MM.1S (cell line): Measurements from ENCODE around the gene SH3RF3.

Experiments used
- DNase-seq: peaks from one replicate; pipeline ENCODE4 v3.0.0-alpha.2; 2015
- H2AFZ ChIP-seq: fragments of 300-600 bp; sonication (generic); 2 replicates; pipeline ENCODE4 v1.6.0; 2016; ENCODE audit warnings: antibody characterized with exemption, low read length
- H3F3A ChIP-seq: fragments of 300-600 bp; sonication (generic); 2 replicates; pipeline ENCODE4 v1.6.1; 2016; ENCODE audit warnings: mild to moderate bottlenecking, antibody characterized with exemption, low read length, moderate library complexity, mixed read lengths; ENCODE audit not compliant: insufficient read depth
- H3K27ac ChIP-seq: fragments of 300-600 bp; sonication (generic); 2 replicates; pipeline ENCODE4 v1.5.1; 2016; ENCODE audit warnings: mild to moderate bottlenecking, low read length
- H3K27me3 ChIP-seq: fragments of 300-600 bp; sonication (generic); replicated peaks from 2 replicates; pipeline ENCODE4 v1.6.0; 2016; ENCODE audit warnings: low read length; ENCODE audit not compliant: insufficient read depth
- H3K36me3 ChIP-seq: fragments of 300-600 bp; sonication (generic); replicated peaks from 2 replicates; pipeline ENCODE4 v1.6.1; 2016; ENCODE audit warnings: mild to moderate bottlenecking, low read length, mixed read lengths; ENCODE audit not compliant: insufficient read depth
- H3K4me1 ChIP-seq: fragments of 300-600 bp; sonication (generic); 2 replicates; pipeline ENCODE4 v1.6.1; 2016; ENCODE audit warnings: low read length, mixed read lengths
- H3K4me2 ChIP-seq: fragments of 300-600 bp; sonication (generic); 2 replicates; pipeline ENCODE4 v1.6.0; 2016; ENCODE audit warnings: low read depth, low read length
- H3K4me3 ChIP-seq: fragments of 300-600 bp; sonication (generic); 2 replicates; pipeline ENCODE4 v1.5.1; 2016; ENCODE audit warnings: low read length, mixed read lengths
- H3K79me2 ChIP-seq: fragments of 300-600 bp; sonication (generic); 2 replicates; pipeline ENCODE4 v1.6.1; 2016; ENCODE audit warnings: mixed run types, low read length, mixed read lengths
- H3K9ac ChIP-seq: fragments of 300-600 bp; sonication (generic); 2 replicates; pipeline ENCODE4 v1.6.1; 2016; ENCODE audit warnings: low read length, mixed read lengths
- H3K9me2 ChIP-seq: fragments of 300-600 bp; sonication (generic); replicated peaks from 2 replicates; pipeline ENCODE4 v1.6.1; 2016; ENCODE audit warnings: mild to moderate bottlenecking, low read length, mixed read lengths; ENCODE audit not compliant: insufficient read depth
- H3K9me3 ChIP-seq: fragments of 300-600 bp; sonication (generic); replicated peaks from 2 replicates; pipeline ENCODE4 v1.6.1; 2016; ENCODE audit warnings: mild to moderate bottlenecking, low read length, mixed read lengths; ENCODE audit not compliant: insufficient read depth
- H4K20me1 ChIP-seq: fragments of 300-600 bp; sonication (generic); 2 replicates; pipeline ENCODE4 v1.6.1; 2016; ENCODE audit warnings: mild to moderate bottlenecking, low read length, moderate library complexity, mixed read lengths; ENCODE audit not compliant: insufficient read depth
- EZH2 ChIP-seq: fragments of 300-600 bp; sonication (generic); optimal IDR thresholded peaks from 2 replicates; pipeline ENCODE3; 2017; ENCODE audit warnings: low read depth, mild to moderate bottlenecking, antibody characterized with exemption, low read length, mixed read lengths
- EZH2phosphoT487 ChIP-seq: fragments of 300-600 bp; sonication (generic); IDR thresholded peaks from 2 replicates; pipeline ENCODE4 v1.6.1; 2018; ENCODE audit warnings: antibody characterized with exemption, low read length
- TF ChIP-seq, protein P1 (sequence below): fragments of 300-600 bp; sonication (generic); IDR thresholded peaks from 2 replicates; pipeline ENCODE4 v1.5.1; 2016; ENCODE audit warnings: antibody characterized with exemption, low read length, mixed read lengths

Gene SH3RF3

DNA sequence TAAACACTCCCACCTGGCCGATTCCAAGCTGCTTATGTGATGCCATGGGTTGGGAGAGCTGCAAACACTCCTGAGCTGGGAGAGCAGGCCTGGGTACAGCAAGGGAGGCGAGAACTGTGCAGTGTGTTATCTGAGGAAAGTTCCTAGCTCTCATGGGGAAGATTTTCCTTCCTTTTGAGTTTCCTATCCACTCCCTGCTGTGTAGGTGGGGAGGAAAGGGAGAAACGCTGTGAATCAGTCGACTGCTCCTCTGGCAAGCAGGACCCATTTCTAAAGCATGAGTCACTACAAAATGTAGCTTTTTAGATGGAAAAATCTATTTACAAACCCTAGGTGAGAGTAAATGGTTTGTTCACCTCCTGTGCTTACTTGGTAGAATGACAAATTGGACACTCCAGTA lies 80.4 kb downstream of the SH3RF3 start:
- DNase-seq: no peak
- peaks cover 13% of the 10 kb centered on the region for H3F3A ChIP-seq
- TF ChIP-seq EZH2phosphoT487 (no peak), EZH2 (no peak)
- TF ChIP-seq, protein P1, sequence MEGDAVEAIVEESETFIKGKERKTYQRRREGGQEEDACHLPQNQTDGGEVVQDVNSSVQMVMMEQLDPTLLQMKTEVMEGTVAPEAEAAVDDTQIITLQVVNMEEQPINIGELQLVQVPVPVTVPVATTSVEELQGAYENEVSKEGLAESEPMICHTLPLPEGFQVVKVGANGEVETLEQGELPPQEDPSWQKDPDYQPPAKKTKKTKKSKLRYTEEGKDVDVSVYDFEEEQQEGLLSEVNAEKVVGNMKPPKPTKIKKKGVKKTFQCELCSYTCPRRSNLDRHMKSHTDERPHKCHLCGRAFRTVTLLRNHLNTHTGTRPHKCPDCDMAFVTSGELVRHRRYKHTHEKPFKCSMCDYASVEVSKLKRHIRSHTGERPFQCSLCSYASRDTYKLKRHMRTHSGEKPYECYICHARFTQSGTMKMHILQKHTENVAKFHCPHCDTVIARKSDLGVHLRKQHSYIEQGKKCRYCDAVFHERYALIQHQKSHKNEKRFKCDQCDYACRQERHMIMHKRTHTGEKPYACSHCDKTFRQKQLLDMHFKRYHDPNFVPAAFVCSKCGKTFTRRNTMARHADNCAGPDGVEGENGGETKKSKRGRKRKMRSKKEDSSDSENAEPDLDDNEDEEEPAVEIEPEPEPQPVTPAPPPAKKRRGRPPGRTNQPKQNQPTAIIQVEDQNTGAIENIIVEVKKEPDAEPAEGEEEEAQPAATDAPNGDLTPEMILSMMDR: no peak
- no peak overlapping the region for H3K4me2 ChIP-seq
- H3K9me2 ChIP-seq: no peaks in the 10 kb centered on the region
- no peak overlapping the region for H2AFZ ChIP-seq
- no peaks in the 10 kb centered on the region for H3K36me3 ChIP-seq
- H3K79me2 ChIP-seq: peaks cover 90% of the 10 kb centered on the region
- no peak overlapping the region for H3K4me3 ChIP-seq
- H3K9ac ChIP-seq: no peak overlapping the region
- H3K9me3 ChIP-seq: no peaks in the 10 kb centered on the region
- H3K27ac ChIP-seq: no peak overlapping the region
- H3K4me1 ChIP-seq: peaks cover 53% of the 10 kb centered on the region
- H3K27me3 ChIP-seq: no peaks in the 10 kb centered on the region
- no peaks in the 10 kb centered on the region for H4K20me1 ChIP-seq

GRCh38 chr2:109209941-109210340 lies 80.9 kb downstream of the SH3RF3 start:
- Histone ChIP-seq H4K20me1 (no peaks in the 10 kb centered on the region), H3K4me2 (no peak overlapping the region), H3K4me3 (no peak overlapping the region)

DNA sequence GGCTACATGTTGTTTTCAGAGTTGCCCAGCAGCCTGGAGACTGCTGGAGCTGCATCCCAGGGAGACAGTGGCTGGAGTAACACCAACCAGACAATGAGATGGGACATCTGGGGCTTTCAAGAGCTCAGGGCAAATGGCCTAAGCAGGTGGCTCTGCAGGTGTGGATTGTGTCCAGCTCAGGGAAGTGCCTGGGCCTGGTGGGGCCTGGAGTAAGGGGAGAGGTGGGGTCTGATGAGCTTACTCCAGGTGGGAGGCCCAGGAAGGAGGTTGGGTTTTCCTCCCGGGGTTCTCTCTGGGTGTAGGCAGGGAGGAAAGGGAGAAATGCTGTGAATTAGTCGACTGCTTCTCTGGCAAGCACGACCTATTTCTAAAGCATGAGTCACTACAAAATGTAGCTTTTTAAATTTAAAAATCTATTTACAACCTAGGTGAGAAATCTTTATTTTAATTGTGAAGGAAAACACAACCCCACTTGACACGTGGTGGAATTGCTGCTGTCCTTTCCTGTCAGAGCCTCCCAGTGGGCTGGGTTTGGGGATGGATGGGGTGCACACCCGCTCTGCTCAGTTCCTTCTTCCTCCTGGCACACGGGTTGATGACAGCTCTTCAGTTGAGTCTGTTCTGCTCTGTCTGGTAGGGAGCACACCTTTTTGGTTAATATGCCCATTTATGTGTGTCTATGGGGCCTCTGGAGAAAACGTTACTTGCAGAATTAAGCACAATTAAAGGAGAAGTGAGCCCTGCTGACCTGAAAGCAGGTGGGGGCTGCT lies 81.6 kb downstream of the SH3RF3 start:
- Histone ChIP-seq H3K4me3 (no peak overlapping the region), H3K9ac (no peak overlapping the region), H3K4me2 (no peak overlapping the region), H3K9me3 (no peaks in the 10 kb centered on the region), H3F3A (peaks cover 18% of the 10 kb centered on the region), H3K79me2 (peaks cover 91% of the 10 kb centered on the region), H3K9me2 (no peaks in the 10 kb centered on the region), H4K20me1 (no peaks in the 10 kb centered on the region), H3K27ac (no peak overlapping the region), H3K4me1 (peaks cover 65% of the 10 kb centered on the region), H2AFZ (no peak overlapping the region), H3K27me3 (no peaks in the 10 kb centered on the region), H3K36me3 (no peaks in the 10 kb centered on the region)
- TF ChIP-seq, protein P1: no peak
- TF ChIP-seq EZH2phosphoT487 (no peak), EZH2 (no peak)
- no peak for DNase-seq

More at GRCh38 chr2:109209941-109210340, 80.9 kb downstream of the SH3RF3 start:
- Histone ChIP-seq H3K9me3 (no peaks in the 10 kb centered on the region), H3K9me2 (no peaks in the 10 kb centered on the region), H3K79me2 (peaks cover 90% of the 10 kb centered on the region), H3K4me1 (peaks cover 58% of the 10 kb centered on the region), H3K27ac (no peak overlapping the region), H3K27me3 (no peaks in the 10 kb centered on the region), H3K36me3 (no peaks in the 10 kb centered on the region), H3K9ac (no peak overlapping the region), H3F3A (peaks cover 18% of the 10 kb centered on the region), H2AFZ (no peak overlapping the region)
- no peak for TF ChIP-seq EZH2
- TF ChIP-seq EZH2phosphoT487: no peak
- TF ChIP-seq, protein P1: no peak
- no peak for DNase-seq
